ENCODE data around the gene SPRED3.
"Not testable (repeated sequence)": the region's sequence is repeated elsewhere in the genome, so short reads cannot be mapped to it uniquely, and the experiment has no call there.

SPRED3 gene, protein sequence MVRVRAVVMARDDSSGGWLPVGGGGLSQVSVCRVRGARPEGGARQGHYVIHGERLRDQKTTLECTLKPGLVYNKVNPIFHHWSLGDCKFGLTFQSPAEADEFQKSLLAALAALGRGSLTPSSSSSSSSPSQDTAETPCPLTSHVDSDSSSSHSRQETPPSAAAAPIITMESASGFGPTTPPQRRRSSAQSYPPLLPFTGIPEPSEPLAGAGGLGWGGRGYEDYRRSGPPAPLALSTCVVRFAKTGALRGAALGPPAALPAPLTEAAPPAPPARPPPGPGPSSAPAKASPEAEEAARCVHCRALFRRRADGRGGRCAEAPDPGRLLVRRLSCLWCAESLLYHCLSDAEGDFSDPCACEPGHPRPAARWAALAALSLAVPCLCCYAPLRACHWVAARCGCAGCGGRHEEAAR

DNA sequence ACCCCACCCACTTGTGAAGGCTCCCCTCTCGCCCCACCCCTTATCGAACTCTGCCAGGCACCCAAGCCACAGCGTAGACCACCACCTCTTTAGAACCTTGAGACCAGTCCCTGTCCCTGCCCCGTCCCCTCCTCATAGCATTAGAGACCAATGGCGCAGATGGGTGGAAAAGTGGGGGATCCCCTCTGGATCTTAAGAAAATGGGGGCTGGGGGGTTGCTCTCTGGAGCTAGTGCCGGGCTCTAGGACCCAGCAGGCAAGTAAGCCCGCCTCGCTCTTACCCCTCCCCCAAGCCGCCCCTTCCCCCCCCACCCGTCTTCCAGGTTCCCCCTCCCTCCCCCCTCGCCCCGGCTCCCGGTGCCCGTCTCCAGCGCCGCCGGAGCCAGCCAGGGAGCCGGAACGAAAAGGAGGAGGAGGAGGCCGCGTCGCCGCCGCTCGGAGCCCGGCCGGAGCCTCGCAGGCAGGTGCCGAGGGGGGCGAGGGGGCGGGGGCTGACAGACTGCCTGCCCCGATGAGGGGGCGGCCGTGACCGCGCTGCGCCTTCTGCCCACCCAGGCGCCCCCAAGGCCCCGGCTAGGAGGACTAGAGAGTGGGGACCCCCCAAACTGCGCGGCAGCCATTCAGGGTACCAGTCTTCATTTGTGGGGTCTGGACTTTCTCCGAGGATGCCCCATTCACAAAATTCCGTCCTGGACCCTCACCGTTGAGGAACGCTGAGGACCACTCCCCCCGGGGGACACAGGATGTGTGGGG, at the start of gene SPRED3:
Gene SPRED3, plus strand, starts transcription at position 349 of the 752 bp plus-strand sequence. CDS start 1,606 bp downstream, outside the sequence.
- peaks cover 36 to 70% (median 53%) of the 10 kb centered on the region in 11 experiments; a peak in 21 of 22 replicates for H4K20me1 ChIP-seq
- H3K27ac ChIP-seq = peak within 1 kb of the TSS in 4 of 11 experiments; percentile 44 to 62 (median 48); a peak in 9 of 22 replicates
- peak within 1 kb of the TSS; percentile 77 to 95 (median 92) for H3K4me2 ChIP-seq
- H3K9me3 ChIP-seq (replicated peaks in 1 of 11) = no peaks in the 10 kb centered on the region
- peaks cover 29 to 49% (median 36%) of the 10 kb centered on the region in 10 experiments for H3K4me1 ChIP-seq
- H3K27me3 ChIP-seq = peaks cover 71 to 100% (median 100%) of the 10 kb centered on the region in 11 experiments
- H3K36me3 ChIP-seq = peaks cover 17 to 31% (median 29%) of the 10 kb centered on the region in 11 experiments
- H3K4me3 ChIP-seq = peak within 1 kb of the TSS; percentile 57 to 68 (median 61)
- peak within 1 kb of the TSS in 9 of 11 experiments; percentile 41 to 75 (median 62); a peak in 19 of 22 replicates for H3K9ac ChIP-seq
- TF ChIP-seq Cebpa-rat (IDR thresholded peaks at IDR 0.05) = no peak

DNA sequence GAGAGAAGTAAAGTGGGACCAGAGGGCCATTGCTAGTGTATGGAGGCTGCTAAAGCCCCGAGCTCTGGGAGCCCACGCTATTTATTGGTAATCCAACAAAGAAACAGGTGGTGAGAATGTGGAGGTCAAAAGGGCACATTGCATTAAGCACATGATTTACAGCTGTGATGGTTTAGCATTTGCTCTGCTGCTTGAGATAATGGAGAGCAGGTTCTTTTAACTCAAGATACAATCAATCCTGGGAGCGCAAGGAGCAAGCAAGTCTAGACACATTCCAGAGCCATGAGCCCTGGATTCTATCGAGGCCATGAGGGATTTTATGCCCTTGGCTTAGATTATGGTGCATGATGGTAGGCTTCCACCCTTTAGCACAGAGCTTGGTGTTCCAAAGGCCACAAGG, 49.5 kb upstream of the SPRED3 start:
- peaks cover 8 to 15% (median 13%) of the 10 kb centered on the region in 10 experiments; a peak in 19 of 20 replicates for H3K4me1 ChIP-seq
- not testable (repeated sequence) for H4K20me1 ChIP-seq; H3K9ac ChIP-seq; H3K4me3 ChIP-seq; H3K9me3 ChIP-seq (replicated peaks in 1 of 11); H3K36me3 ChIP-seq; H3K27ac ChIP-seq; H3K4me2 ChIP-seq; H3K27me3 ChIP-seq

DNA sequence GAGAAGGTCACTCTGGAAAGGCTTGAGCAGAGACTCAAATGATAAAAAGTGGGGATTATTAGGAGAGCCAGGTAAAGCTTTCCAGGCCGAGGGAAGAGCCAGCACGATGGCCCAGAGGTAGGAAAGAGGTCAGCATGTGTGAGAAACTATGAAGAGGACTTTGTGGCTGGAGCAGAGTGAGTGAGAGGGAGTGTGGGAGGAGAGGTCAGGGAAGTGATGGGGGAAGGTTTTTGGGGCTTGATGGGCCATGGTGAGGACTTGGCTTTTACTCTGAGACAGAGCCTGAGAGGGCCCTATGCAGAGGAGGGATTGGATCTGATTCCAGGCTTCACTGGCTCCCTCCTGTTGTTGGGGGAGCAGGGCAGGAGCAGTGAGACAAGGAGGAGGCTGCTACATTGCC, 47.6 kb upstream of the SPRED3 start:
- Histone ChIP-seq H4K20me1 (no peaks in the 10 kb centered on the region; a peak in 1 of 22 replicates), H3K9me3 (replicated peaks in 1 of 11) (no peaks in the 10 kb centered on the region), H3K27ac (no peak overlapping the region), H3K4me2 (no peak overlapping the region), H3K36me3 (no peaks in the 10 kb centered on the region; a peak in 2 of 22 replicates), H3K4me1 (peaks cover 6 to 10% (median 9%) of the 10 kb centered on the region in 10 experiments; a peak in 19 of 20 replicates), H3K9ac (no peak overlapping the region), H3K4me3 (no peak overlapping the region), H3K27me3 (no peaks in the 10 kb centered on the region)
- TF ChIP-seq Cebpa-rat (IDR thresholded peaks at IDR 0.05) = no peak

GRCh38 chr19:38346837-38347236, 41.7 kb upstream of the SPRED3 start:
- no peak overlapping the region for H3K4me2 ChIP-seq
- no peak overlapping the region for H3K27ac ChIP-seq
- no peak for TF ChIP-seq Cebpa-rat (IDR thresholded peaks at IDR 0.05)
- H3K9ac ChIP-seq = no peak overlapping the region
- no peaks in the 10 kb centered on the region; a peak in 2 of 22 replicates for H3K36me3 ChIP-seq
- H4K20me1 ChIP-seq = no peaks in the 10 kb centered on the region
- no peaks in the 10 kb centered on the region for H3K27me3 ChIP-seq
- H3K4me3 ChIP-seq = no peak overlapping the region
- peaks cover 0 to 4% (median 2%) of the 10 kb centered on the region in 10 experiments; a peak in 13 of 20 replicates for H3K4me1 ChIP-seq
- H3K9me3 ChIP-seq (replicated peaks in 1 of 11) = no peaks in the 10 kb centered on the region

DNA sequence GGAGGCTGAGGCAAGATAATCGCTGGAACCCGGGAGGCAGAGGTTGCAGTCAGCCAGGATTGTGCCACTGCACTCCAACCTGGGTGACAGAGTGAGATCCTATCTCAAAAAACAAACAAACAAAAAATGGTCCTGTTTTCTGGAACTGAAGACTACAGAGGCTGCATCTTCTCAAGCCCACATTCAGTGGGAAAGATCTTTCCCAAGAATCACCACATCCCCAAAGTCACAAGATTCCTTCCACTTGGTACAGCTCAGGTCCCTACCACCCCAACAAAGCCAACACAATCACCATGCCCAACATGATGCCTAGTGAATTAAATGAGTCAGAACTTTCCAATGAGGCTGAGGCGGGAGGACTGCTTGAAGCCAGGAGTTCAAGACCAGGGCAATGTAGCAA, 37.6 kb upstream of the SPRED3 start:
- H3K27me3 ChIP-seq = no peaks in the 10 kb centered on the region
- H3K9me3 ChIP-seq (replicated peaks in 1 of 11) = no peaks in the 10 kb centered on the region
- TF ChIP-seq Cebpa-rat (IDR thresholded peaks at IDR 0.05) = no peak
- no peak overlapping the region for H3K9ac ChIP-seq
- H3K4me3 ChIP-seq = no peak overlapping the region
- H3K4me1 ChIP-seq = peaks cover 0 to 17% (median 12%) of the 10 kb centered on the region in 10 experiments; a peak in 14 of 20 replicates
- no peak overlapping the region for H3K4me2 ChIP-seq
- no peaks in the 10 kb centered on the region for H4K20me1 ChIP-seq
- no peak overlapping the region for H3K27ac ChIP-seq
- H3K36me3 ChIP-seq = no peaks in the 10 kb centered on the region

GRCh38 chr19:38351865-38352395, 36.6 kb upstream of the SPRED3 start:
- Histone ChIP-seq H3K4me2 (peak overlapping the region in 8 of 11 experiments; percentile 10 to 64 (median 52); a peak in 14 of 22 replicates), H3K27ac (no peak overlapping the region), H3K4me3 (no peak overlapping the region), H4K20me1 (peaks cover 0 to 8% (median 0%) of the 10 kb centered on the region in 11 experiments; a peak in 1 of 22 replicates), H3K4me1 (peaks cover 0 to 17% (median 12%) of the 10 kb centered on the region in 10 experiments; a peak in 14 of 20 replicates), H3K27me3 (no peaks in the 10 kb centered on the region), H3K9me3 (replicated peaks in 1 of 11) (no peaks in the 10 kb centered on the region), H3K36me3 (no peaks in the 10 kb centered on the region), H3K9ac (peak overlapping the region in 1 of 11 experiments; percentile 29; a peak in 1 of 22 replicates)
- no peak for TF ChIP-seq Cebpa-rat (IDR thresholded peaks at IDR 0.05)

GRCh38 chr19:38352611-38353010, 35.9 kb upstream of the SPRED3 start:
- Histone ChIP-seq H3K4me2 (peak overlapping the region in 8 of 11 experiments; percentile 10 to 64 (median 52); a peak in 15 of 22 replicates), H3K27me3 (no peaks in the 10 kb centered on the region), H3K4me1 (peaks cover 0 to 17% (median 12%) of the 10 kb centered on the region in 10 experiments; a peak in 14 of 20 replicates), H3K4me3 (no peak overlapping the region), H4K20me1 (peaks cover 0 to 11% (median 0%) of the 10 kb centered on the region in 11 experiments; a peak in 1 of 22 replicates), H3K9me3 (replicated peaks in 1 of 11) (no peaks in the 10 kb centered on the region), H3K9ac (peak overlapping the region in 2 of 11 experiments; percentile 15 to 29; a peak in 2 of 22 replicates), H3K36me3 (no peaks in the 10 kb centered on the region), H3K27ac (no peak overlapping the region)
- TF ChIP-seq Cebpa-rat (IDR thresholded peaks at IDR 0.05) = no peak

DNA sequence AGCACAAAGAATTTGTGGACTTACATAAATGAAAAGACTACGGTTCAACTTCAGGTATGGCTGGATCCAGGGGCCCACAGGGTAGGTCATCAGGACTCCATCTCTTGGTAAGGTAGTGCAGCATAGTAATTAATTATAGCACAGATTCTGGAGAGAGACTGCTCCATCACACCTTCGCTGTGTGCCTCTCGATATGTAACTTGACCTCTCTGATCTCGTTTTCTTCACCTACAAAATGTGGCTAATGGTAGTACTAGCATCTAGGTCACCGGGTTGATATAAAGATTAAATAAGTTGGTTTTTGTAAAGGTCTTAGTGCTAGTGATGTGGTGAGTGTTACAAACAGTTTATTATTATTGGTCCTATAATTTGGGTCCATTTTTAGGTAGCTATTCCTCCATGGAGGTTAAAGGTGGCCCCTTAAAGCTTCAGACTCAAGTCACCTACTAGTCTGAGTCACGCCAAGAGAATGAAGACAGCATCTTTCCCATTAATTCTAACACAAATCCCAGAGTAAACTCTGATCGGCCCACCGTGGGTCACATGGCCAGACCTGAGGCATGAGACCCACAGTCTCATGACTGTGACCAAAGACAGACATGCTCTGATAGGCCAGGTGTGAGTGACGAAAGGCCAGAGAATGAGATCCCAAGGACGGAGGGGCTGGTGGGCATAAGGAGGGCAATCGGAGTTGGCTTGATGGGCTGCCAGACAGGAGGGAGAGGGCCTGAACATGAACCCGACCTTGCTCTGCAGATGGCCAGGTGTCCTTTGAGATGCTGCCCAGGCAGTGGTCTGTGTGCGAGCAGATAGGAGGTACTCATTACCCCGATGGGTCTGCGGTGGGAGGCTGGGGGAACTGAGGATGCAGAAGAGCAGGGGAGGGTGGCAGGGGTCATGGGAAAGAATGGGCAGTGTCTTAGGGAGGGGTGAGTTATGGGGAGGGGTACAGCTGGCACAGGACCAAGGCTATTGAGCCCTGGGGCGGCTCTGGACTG, 32.5 kb upstream of the SPRED3 start:
- Histone ChIP-seq H3K27me3 (peaks cover 5 to 24% (median 15%) of the 10 kb centered on the region in 11 experiments), H3K4me3 (no peak overlapping the region), H3K9ac (no peak overlapping the region), H3K4me1 (peaks cover 3 to 20% (median 13%) of the 10 kb centered on the region in 10 experiments; a peak in 18 of 20 replicates), H3K9me3 (replicated peaks in 1 of 11) (no peaks in the 10 kb centered on the region), H3K27ac (no peak overlapping the region), H3K4me2 (no peak overlapping the region), H3K36me3 (no peaks in the 10 kb centered on the region), H4K20me1 (peaks cover 0 to 11% (median 0%) of the 10 kb centered on the region in 11 experiments; a peak in 5 of 22 replicates)
- no peak for TF ChIP-seq Cebpa-rat (IDR thresholded peaks at IDR 0.05)
